H1 (cell line): ENCODE results near the gene SBNO2. TPM values are rescaled to one million over a fixed set of nuclear protein-coding genes. Genes with fewer than 3 reads are reported as not detected.
A peak's percentile ranks its signal among the peaks of the same experiment; 100 is the strongest.

Experiments used
- CTCF ChIA-PET: fragments of 300-600 bp; sonication (Branson Sonifier 250); formaldehyde crosslinking; loops from one replicate; lab custom pipeline; 2021; ENCODE audit not compliant: partially characterized antibody; lab: Charles Lee
- POLR2A ChIA-PET: fragments of 300-600 bp; sonication (Branson Sonifier 250); formaldehyde crosslinking; loops from one replicate; lab custom pipeline; 2021; ENCODE audit warnings: inconsistent platforms; ENCODE audit not compliant: partially characterized antibody; lab: Charles Lee
- DNase-seq, 2 experiments: peaks; one replicate each; pipeline versions ENCODE4 v3.0.0 to v3.0.0-alpha.2; 2010 to 2022; ENCODE audit warnings: low spot score in 2 of 2, low read depth in 1 of 2, mixed read lengths in 1 of 2
- FAIRE-seq: peaks from 2 replicates; lab custom pipeline; 2011; peaks lifted over from hg19 to GRCh38; lab: Jason Lieb, UNC
- H2AFZ ChIP-seq: 2 replicates; pipeline ENCODE4 v1.8.1; 2012; ENCODE audit warnings: low read length, inconsistent platforms
- H2AK5ac ChIP-seq: 2 replicates; pipeline ENCODE4 v1.6.1; 2013; ENCODE audit warnings: low read depth, low read length
- H2BK120ac ChIP-seq: replicated peaks from 2 replicates; pipeline ENCODE3; 2013; ENCODE audit warnings: low read depth, low read length, inconsistent platforms
- H2BK12ac ChIP-seq: 2 replicates; pipeline ENCODE4 v1.6.1; 2013; ENCODE audit warnings: low read depth, low read length
- H2BK15ac ChIP-seq: 2 replicates; pipeline ENCODE4 v1.6.1; 2013; ENCODE audit warnings: low read length
- H2BK20ac ChIP-seq: 2 replicates; pipeline ENCODE4 v1.6.1; 2013; ENCODE audit warnings: low read length
- H2BK5ac ChIP-seq: 2 replicates; pipeline ENCODE4 v1.6.1; 2013; ENCODE audit warnings: low read depth, low read length
- H3K14ac ChIP-seq: 2 replicates; pipeline ENCODE4 v1.6.1; 2013; ENCODE audit warnings: inconsistent platforms; ENCODE audit not compliant: insufficient read length
- H3K18ac ChIP-seq: 2 replicates; pipeline ENCODE4 v1.6.1; 2013; ENCODE audit warnings: low read length; ENCODE audit errors: extremely low read depth
- H3K23ac ChIP-seq: 2 replicates; pipeline ENCODE4 v1.6.1; 2013; ENCODE audit warnings: inconsistent platforms; ENCODE audit not compliant: insufficient read length
- H3K23me2 ChIP-seq: 2 replicates; pipeline ENCODE4 v1.6.1; 2013; ENCODE audit warnings: low read depth, low read length
- H3K27ac ChIP-seq: 2 replicates; pipeline ENCODE4 v1.6.1; 2011; ENCODE audit warnings: low read depth, low read length, inconsistent platforms
- H3K27me3 ChIP-seq, 4 experiments: replicated peaks in 1 of 4; 1 replicate in 1 of 4; 2 replicates in 3 of 4; pipeline versions ENCODE4 v1.6.1 to v1.8.1; 2011 to 2013; ENCODE audit warnings: low read length in 3 of 4, mild to moderate bottlenecking in 3 of 4, inconsistent platforms in 2 of 4, mixed read lengths in 2 of 4, moderate library complexity in 1 of 4; ENCODE audit not compliant: control insufficient read depth in 3 of 4, insufficient read depth in 3 of 4; ENCODE audit errors: extremely low read depth in 1 of 4
- H3K36me3 ChIP-seq, 4 experiments: 2 replicates each; pipeline versions ENCODE4 v1.6.1 to v1.8.1; 2011 to 2013; ENCODE audit warnings: mild to moderate bottlenecking in 4 of 4, low read length in 3 of 4, moderate library complexity in 2 of 4, control low read depth in 1 of 4, inconsistent platforms in 1 of 4; ENCODE audit not compliant: insufficient read depth in 4 of 4, control insufficient read depth in 2 of 4
- H3K4ac ChIP-seq: replicated peaks from 2 replicates; pipeline ENCODE3; 2013; ENCODE audit warnings: low read length, low read depth, mixed read lengths, inconsistent platforms; ENCODE audit not compliant: insufficient read length
- H3K4me1 ChIP-seq, 4 experiments: replicated peaks in 1 of 4; 1 replicate in 1 of 4; 2 replicates in 3 of 4; pipeline versions ENCODE4 v1.6.1 to v1.8.1; 2011 to 2013; ENCODE audit warnings: low read length in 3 of 4, inconsistent platforms in 2 of 4, mixed read lengths in 1 of 4; ENCODE audit not compliant: insufficient read depth in 4 of 4, control insufficient read depth in 3 of 4
- H3K4me2 ChIP-seq, 2 experiments: 2 replicates each; pipeline versions ENCODE4 v1.6.1 to v1.8.1; 2011 to 2013; ENCODE audit warnings: low read depth in 2 of 2, low read length in 2 of 2, control low read depth in 1 of 2, inconsistent platforms in 1 of 2, mild to moderate bottlenecking in 1 of 2; ENCODE audit not compliant: insufficient read depth in 1 of 2
- H3K4me3 ChIP-seq, 4 experiments: fragments of 200-600, 300-600 bp in 1 of 4; sonication (generic), shearing (Covaris generic), sonication (Bioruptor Twin) in 1 of 4; 2 replicates each; pipeline versions ENCODE4 v1.5.1 to v1.8.1; 2011 to 2016; ENCODE audit warnings: low read length in 4 of 4, low read depth in 3 of 4, control low read depth in 2 of 4, inconsistent platforms in 2 of 4, mild to moderate bottlenecking in 2 of 4, mixed read lengths in 1 of 4, moderate library complexity in 1 of 4; ENCODE audit not compliant: insufficient read depth in 2 of 4; ENCODE audit errors: extremely low read depth in 1 of 4
- H3K56ac ChIP-seq: replicated peaks from 2 replicates; pipeline ENCODE3; 2013; ENCODE audit warnings: low read depth, mild to moderate bottlenecking, mixed read lengths, low read length, inconsistent platforms; ENCODE audit not compliant: insufficient read length
- H3K79me1 ChIP-seq: 2 replicates; pipeline ENCODE4 v1.6.1; 2013; ENCODE audit warnings: low read depth, low read length, control low read depth
- H3K79me2 ChIP-seq, 2 experiments: 2 replicates each; pipeline versions ENCODE4 v1.6.1 to v1.8.1; 2012 to 2013; ENCODE audit warnings: low read length in 2 of 2, mild to moderate bottlenecking in 2 of 2, inconsistent platforms in 1 of 2; ENCODE audit not compliant: insufficient read depth in 2 of 2, control insufficient read depth in 1 of 2
- H3K9ac ChIP-seq, 4 experiments: replicated peaks in 1 of 4; 1 replicate in 1 of 4; 2 replicates in 3 of 4; pipeline versions ENCODE4 v1.6.1 to v1.8.1; 2011 to 2013; ENCODE audit warnings: low read depth in 3 of 4, low read length in 3 of 4, control low read depth in 2 of 4, mild to moderate bottlenecking in 2 of 4, moderate library complexity in 2 of 4, inconsistent platforms in 1 of 4; ENCODE audit errors: extremely low read depth in 1 of 4
- H3K9me3 ChIP-seq, 2 experiments: 2 replicates each; pipeline versions ENCODE4 v1.6.1 to v1.8.1; 2012 to 2013; ENCODE audit warnings: mild to moderate bottlenecking in 2 of 2, moderate library complexity in 2 of 2, control low read depth in 1 of 2, inconsistent platforms in 1 of 2, low read depth in 1 of 2, low read length in 1 of 2, mixed read lengths in 1 of 2; ENCODE audit not compliant: insufficient read depth in 2 of 2
- H4K20me1 ChIP-seq, 2 experiments: replicated peaks in 1 of 2; 2 replicates each; pipeline versions ENCODE3 to v1.8.1; 2011 to 2013; ENCODE audit warnings: inconsistent platforms in 2 of 2, low read length in 2 of 2, mild to moderate bottlenecking in 1 of 2; ENCODE audit not compliant: insufficient read depth in 2 of 2, control insufficient read depth in 1 of 2
- H4K5ac ChIP-seq: 2 replicates; pipeline ENCODE4 v1.6.1; 2013; ENCODE audit warnings: low read length, low read depth, mixed read lengths, inconsistent platforms; ENCODE audit not compliant: insufficient read length
- H4K8ac ChIP-seq: 2 replicates; pipeline ENCODE4 v1.8.0; 2013; ENCODE audit warnings: mild to moderate bottlenecking, moderate library complexity, low read length, inconsistent platforms; ENCODE audit not compliant: insufficient read depth; ENCODE audit errors: extremely low read depth
- H4K91ac ChIP-seq: replicated peaks from 2 replicates; pipeline ENCODE3; 2013; ENCODE audit warnings: low read length, mixed read lengths, inconsistent platforms; ENCODE audit not compliant: insufficient read length
- BCL11A ChIP-seq, 2 experiments: IDR thresholded peaks; one replicate each; pipeline ENCODE4 v1.6.1; 2011; ENCODE audit warnings: low read depth in 2 of 2, low read length in 2 of 2, mild to moderate bottlenecking in 2 of 2
- CHD1 ChIP-seq: IDR thresholded peaks from 2 replicates; pipeline ENCODE4 v1.6.1; 2012; ENCODE audit warnings: low read depth, low read length, improper control_type of control experiment
- GABPA ChIP-seq: IDR thresholded peaks from 2 replicates; pipeline ENCODE4 v1.6.1; 2011; ENCODE audit warnings: mild to moderate bottlenecking, low read length, moderate library complexity, borderline replicate concordance; ENCODE audit not compliant: insufficient read depth
- NANOG ChIP-seq: IDR thresholded peaks from 2 replicates; pipeline ENCODE4 v1.6.1; 2011; ENCODE audit warnings: low read length, low read depth, mild to moderate bottlenecking, inconsistent platforms; ENCODE audit not compliant: insufficient read depth, poor library complexity, severe bottlenecking
- SIX5 ChIP-seq: IDR thresholded peaks from 2 replicates; pipeline ENCODE4 v1.6.1; 2011; ENCODE audit warnings: mild to moderate bottlenecking, low read depth, low read length
- SP4 ChIP-seq: IDR thresholded peaks from 2 replicates; pipeline ENCODE4 v1.6.1; 2012; ENCODE audit warnings: low read length, inconsistent platforms
- WGBS, 2 experiments: shearing (Covaris generic) in 1 of 2; methylation state at CpG; one replicate each; pipeline versions ENCODE4 v1.1.6 to v1.1.7; 2013 to 2015; ENCODE audit warnings: low lambda C conversion rate in 2 of 2, mixed read lengths in 2 of 2, inconsistent platforms in 1 of 2, low coverage in 1 of 2, missing lambda C conversion rate in 1 of 2; ENCODE audit not compliant: insufficient replicate concordance in 2 of 2, insufficient coverage in 1 of 2, insufficient read length in 1 of 2; ENCODE audit errors: extremely low coverage in 1 of 2, missing lambda C conversion rate in 1 of 2; 5-methylcytosine and 5-hydroxymethylcytosine counted together
- polyA plus RNA-seq, 7 experiments: library from polyadenylated mRNA; depleted of rRNA in 3 of 7; stranded (reverse) in 5 of 7; unstranded in 2 of 7; fragments of >200 nt in 5 of 7; fragments of 200-250 nt in 2 of 7; gene quantifications; 1 replicate in 5 of 7; 2 replicates in 1 of 7; 4 replicates in 1 of 7; pipeline versions ENCODE4 v1.2.1 to v1.2.3, GENCODE V29; 2011 to 2013; ENCODE audit warnings: missing spikeins in 2 of 7, mixed read lengths in 2 of 7
- total RNA-seq: library from RNA; stranded (reverse); fragmentation: NEBNext Ultra II Directional; extraction: Animal tissue kit (Norgen Biotek cat#: 25700); gene quantifications from 2 replicates; pipeline ENCODE4 v1.2.1, GENCODE V29; 2021

Gene SBNO2
- total and polyA plus RNA-seq, 2 of the 8 experiments (the other 6 are each of a cell fraction or from before 2014, with no cell fraction given) = 12.2 to 31.4 TPM

- Histone ChIP-seq H2BK12ac (no peak overlapping the region), H4K5ac (peak overlapping the region; percentile 33), H2BK20ac (no peak overlapping the region), H3K23me2 (peaks cover 4% of the 10 kb centered on the region; the same call in 1 of the 2 replicates), H3K36me3 (no peaks in the 10 kb centered on the region), H3K79me2 (no peaks in the 10 kb centered on the region; a peak in 1 of 4 replicates), H4K20me1 (peaks cover 4 to 11% of the 10 kb centered on the region in 2 experiments), H2BK15ac (no peak overlapping the region), H3K9ac (no peak overlapping the region), H3K23ac (no peak overlapping the region), H4K8ac (peak overlapping the region; percentile 79), H2AK5ac (no peak overlapping the region), H3K14ac (no peak overlapping the region), H3K27ac (no peak overlapping the region), H3K4me3 (peak overlapping the region in 1 of 4 experiments; percentile 52; a peak in 3 of 8 replicates), H3K18ac (no peak overlapping the region), H3K4me1 (peaks cover 0 to 16% (median 7%) of the 10 kb centered on the region in 4 experiments; a peak in 6 of 7 replicates), H3K27me3 (no peaks in the 10 kb centered on the region), H2BK120ac (no peak overlapping the region), H3K4me2 (peak overlapping the region; percentile 52 to 67), H3K56ac (no peak overlapping the region), H3K4ac (no peak overlapping the region), H2BK5ac (peak overlapping the region; percentile 75; the same call in 1 of the 2 replicates), H3K9me3 (no peaks in the 10 kb centered on the region), H3K79me1 (peaks cover 14% of the 10 kb centered on the region), H4K91ac (peak overlapping the region; percentile 65), H2AFZ (no peak overlapping the region)
- DNase-seq = no peak
- WGBS, 2 experiments = 84% methylated on average over 21 of the region's 48 CpGs; no CpG with 5 or more reads in 1 of the 2 experiments
- POLR2A ChIA-PET = interaction anchor here (0.7 to 1.1 kb wide), 3 partner anchors 28 to 34 kb away, joined by 3 read pairs; no protein-coding TSS in a partner anchor
- CTCF ChIA-PET = interaction anchor here (0.6 to 4.5 kb wide), 7 partner anchors 9 to 91 kb away, joined by 3 to 24 read pairs (median 7); no protein-coding TSS in a partner anchor
- TF ChIP-seq NANOG (no peak), SIX5 (no peak), CHD1 (no peak), GABPA (no peak), BCL11A (IDR thresholded peaks at IDR 0.05; ENCODE audit: low read depth in 2 of 2, low read length in 2 of 2) (no peak), SP4 (no peak)
- no peak for FAIRE-seq
Measured at GRCh38 chr19:1132552-1133383, 41.3 kb downstream of the SBNO2 start.
